Activated CD4-positive, alpha-beta T cell treated with anti-CD3 and anti-CD28 coated beads, Interleukin-2, amount 50 U/mL, for 24 hours (primary cell): ENCODE results near the gene TRMT10A.
A peak's percentile ranks its signal among the peaks of the same experiment; 100 is the strongest.

Experiments used
- DNase-seq, 2 donors: peaks; one replicate each; pipeline ENCODE4 v3.0.0-alpha.2; 2020; ENCODE audit warnings: low read depth in 1 of 2, low spot score in 1 of 2

TRMT10A gene

GRCh38 chr4:99563310-99564186 lies at the start of gene TRMT10A:
TSS of gene TRMT10A (minus strand) at chr4:99564039. CDS start at chr4:99559338, 4,701 bp downstream.
- peak; percentile 91 to 95 for DNase-seq

- DNase-seq, result no peak
Measured at GRCh38 chr4:99612704-99613103, 48.9 kb upstream of the TRMT10A start.

- DNase-seq, result no peak
Measured at GRCh38 chr4:99612281-99612680, 48.4 kb upstream of the TRMT10A start.

GRCh38 chr4:99610605-99611175 lies 46.9 kb upstream of the TRMT10A start:
- no peak for DNase-seq

- DNase-seq, result no peak
Measured at GRCh38 chr4:99608417-99608816, 44.6 kb upstream of the TRMT10A start.

GRCh38 chr4:99606716-99607115 lies 42.9 kb upstream of the TRMT10A start:
- DNase-seq, result no peak

GRCh38 chr4:99594818-99595217 lies 31.0 kb upstream of the TRMT10A start:
- no peak for DNase-seq

- no peak for DNase-seq
Measured at GRCh38 chr4:99593781-99594641, 30.2 kb upstream of the TRMT10A start.

- DNase-seq, result no peak
Measured at GRCh38 chr4:99591757-99592156, 27.9 kb upstream of the TRMT10A start.

GRCh38 chr4:99587803-99588202 lies 24.0 kb upstream of the TRMT10A start:
- no peak for DNase-seq

- no peak for DNase-seq
Measured at GRCh38 chr4:99587309-99587708, 23.5 kb upstream of the TRMT10A start.

- no peak for DNase-seq
Measured at GRCh38 chr4:99586797-99587196, 23.0 kb upstream of the TRMT10A start.

GRCh38 chr4:99586322-99586721 lies 22.5 kb upstream of the TRMT10A start:
- DNase-seq, result no peak

GRCh38 chr4:99585516-99585915 lies 21.7 kb upstream of the TRMT10A start:
- no peak for DNase-seq

GRCh38 chr4:99578714-99579113 lies 14.9 kb upstream of the TRMT10A start:
- no peak for DNase-seq

GRCh38 chr4:99574530-99575324 lies 10.9 kb upstream of the TRMT10A start, which contains the start of gene MTTP:
TSS of gene MTTP (plus strand) at chr4:99574824. CDS start at chr4:99574910, 86 bp downstream.
- no peak for DNase-seq

- no peak for DNase-seq
Measured at GRCh38 chr4:99573735-99574368, 10.0 kb upstream of the TRMT10A start.

- DNase-seq, result no peak
Measured at GRCh38 chr4:99572527-99573240, 8.8 kb upstream of the TRMT10A start.

GRCh38 chr4:99571883-99572282 lies 8.0 kb upstream of the TRMT10A start:
- no peak for DNase-seq

GRCh38 chr4:99564921-99565320 lies 1.1 kb upstream of the TRMT10A start:
- DNase-seq, result no peak
